Activated B cell treated with CpG ODN at 0.5 μM for 24 hours (primary cell): Measurements from ENCODE around the gene C2CD3. TPM values are rescaled to one million over a fixed set of nuclear protein-coding genes. Genes with fewer than 3 reads are reported as not detected.
A peak's percentile ranks its signal among the peaks of the same experiment; 100 is the strongest.

ENCODE experiments used
- ATAC-seq: fragments of 200-7000 bp; cut with Tn5 transposase; one replicate; pipeline ENCODE4 v1.10.0; 2021; ENCODE audit warnings: low read depth, mild to moderate bottlenecking, moderate library complexity
- CTCF ChIA-PET: fragments of 350-600 bp; sonication (Branson Sonifier 250); formaldehyde crosslinking; loops from one replicate; lab custom pipeline; 2021; ENCODE audit warnings: antibody characterized with exemption; lab: Charles Lee
- POLR2A ChIA-PET: fragments of 350-600 bp; sonication (Branson Sonifier 250); formaldehyde crosslinking; loops from one replicate; lab custom pipeline; 2021; ENCODE audit warnings: antibody characterized with exemption; lab: Charles Lee
- DNase-seq: peaks from one replicate; pipeline ENCODE4 v3.0.0; 2022
- H3K27ac Mint-ChIP-seq: one replicate; pipeline ENCODE4 v1.8.0; 2020; ENCODE audit warnings: mixed read lengths
- H3K27me3 Mint-ChIP-seq: one replicate; pipeline ENCODE4 v1.8.0; 2021; ENCODE audit warnings: mixed read lengths
- H3K36me3 Mint-ChIP-seq: one replicate; pipeline ENCODE4 v1.8.0; 2021; ENCODE audit warnings: low read depth, mixed read lengths
- H3K4me1 Mint-ChIP-seq: one replicate; pipeline ENCODE4 v1.8.0; 2021; ENCODE audit warnings: mixed read lengths
- H3K4me3 Mint-ChIP-seq: one replicate; pipeline ENCODE4 v1.8.0; 2020; ENCODE audit warnings: mild to moderate bottlenecking, mixed read lengths
- H3K9me3 Mint-ChIP-seq: one replicate; pipeline ENCODE4 v1.8.0; 2020; ENCODE audit warnings: mixed read lengths
- intact Hi-C: fragments of 100-400 bp; cut with micrococcal nuclease; formaldehyde crosslinking; loops from one replicate; pipeline ENCODE4 v1.15.1; 2024
- total RNA-seq: library from RNA; stranded (reverse); gene quantifications from 2 replicates; pipeline ENCODE4 v1.2.3, GENCODE V29; 2022
- TF ChIP-seq, protein P1 (sequence below): fragments of 200-600 bp; IDR thresholded peaks from one replicate; pipeline ENCODE4 v1.8.0; 2022; ENCODE audit warnings: antibody characterized with exemption, mild to moderate bottlenecking

C2CD3 gene, protein sequence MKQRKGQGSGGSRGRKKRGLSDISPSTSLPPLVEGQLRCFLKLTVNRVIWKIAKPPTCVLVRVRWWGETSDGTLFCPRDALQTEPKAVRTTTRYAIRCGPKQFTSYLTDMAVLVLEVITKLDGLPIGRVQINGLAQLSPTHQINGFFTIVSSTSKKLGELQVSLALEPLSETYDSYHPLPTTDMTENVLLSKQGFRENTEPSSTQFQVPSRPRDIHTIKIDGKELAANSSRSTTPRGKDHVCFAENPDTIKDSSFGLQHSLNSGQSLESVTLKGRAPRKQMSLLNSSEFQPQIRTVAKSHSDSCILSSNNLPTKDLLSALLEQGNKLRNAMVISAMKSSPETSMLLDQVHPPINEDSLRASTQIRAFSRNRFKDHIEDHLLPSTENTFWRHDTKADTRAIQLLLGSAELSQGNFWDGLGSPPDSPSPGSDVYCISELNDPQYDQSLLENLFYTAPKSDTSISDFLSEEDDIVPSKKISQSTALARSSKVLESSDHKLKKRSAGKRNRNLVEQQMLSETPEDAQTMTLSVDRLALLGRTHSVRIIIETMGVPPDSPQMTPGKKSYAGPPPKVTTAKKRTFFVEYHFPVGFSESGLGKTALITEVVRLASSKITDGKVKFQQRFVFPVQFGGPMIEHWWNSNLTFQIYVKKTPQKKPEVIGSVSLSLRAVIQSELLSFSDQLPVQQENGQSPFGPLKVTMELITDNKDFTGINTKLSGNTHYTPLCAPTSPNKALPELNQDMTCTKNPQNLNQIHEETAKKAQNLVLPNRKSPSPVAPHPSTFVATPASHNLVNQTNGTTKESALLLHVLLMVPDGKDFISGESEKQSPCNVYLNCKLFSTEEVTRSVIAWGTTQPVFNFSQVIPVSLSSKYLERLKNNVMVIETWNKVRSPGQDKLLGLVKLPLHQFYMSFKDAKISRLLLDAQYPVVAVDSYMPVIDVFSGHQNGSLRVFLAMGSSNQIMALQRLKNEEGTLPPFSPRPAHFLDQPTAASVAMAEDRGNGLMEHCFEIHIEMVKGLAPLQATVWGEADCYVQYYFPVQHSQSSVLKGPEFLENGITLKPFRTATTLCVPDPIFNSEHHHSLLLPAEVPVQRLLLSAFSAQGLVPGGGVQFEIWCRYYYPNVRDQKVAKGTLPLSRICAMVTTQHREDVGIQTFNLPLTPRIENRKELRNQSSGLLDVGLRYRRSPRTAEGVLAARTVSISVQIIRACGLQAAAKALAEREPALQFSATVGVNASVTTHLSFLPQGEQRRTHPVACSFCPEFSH (N-terminal part only)
- total RNA-seq, result 36.2 and 50.3 TPM in 2 replicates

DNA sequence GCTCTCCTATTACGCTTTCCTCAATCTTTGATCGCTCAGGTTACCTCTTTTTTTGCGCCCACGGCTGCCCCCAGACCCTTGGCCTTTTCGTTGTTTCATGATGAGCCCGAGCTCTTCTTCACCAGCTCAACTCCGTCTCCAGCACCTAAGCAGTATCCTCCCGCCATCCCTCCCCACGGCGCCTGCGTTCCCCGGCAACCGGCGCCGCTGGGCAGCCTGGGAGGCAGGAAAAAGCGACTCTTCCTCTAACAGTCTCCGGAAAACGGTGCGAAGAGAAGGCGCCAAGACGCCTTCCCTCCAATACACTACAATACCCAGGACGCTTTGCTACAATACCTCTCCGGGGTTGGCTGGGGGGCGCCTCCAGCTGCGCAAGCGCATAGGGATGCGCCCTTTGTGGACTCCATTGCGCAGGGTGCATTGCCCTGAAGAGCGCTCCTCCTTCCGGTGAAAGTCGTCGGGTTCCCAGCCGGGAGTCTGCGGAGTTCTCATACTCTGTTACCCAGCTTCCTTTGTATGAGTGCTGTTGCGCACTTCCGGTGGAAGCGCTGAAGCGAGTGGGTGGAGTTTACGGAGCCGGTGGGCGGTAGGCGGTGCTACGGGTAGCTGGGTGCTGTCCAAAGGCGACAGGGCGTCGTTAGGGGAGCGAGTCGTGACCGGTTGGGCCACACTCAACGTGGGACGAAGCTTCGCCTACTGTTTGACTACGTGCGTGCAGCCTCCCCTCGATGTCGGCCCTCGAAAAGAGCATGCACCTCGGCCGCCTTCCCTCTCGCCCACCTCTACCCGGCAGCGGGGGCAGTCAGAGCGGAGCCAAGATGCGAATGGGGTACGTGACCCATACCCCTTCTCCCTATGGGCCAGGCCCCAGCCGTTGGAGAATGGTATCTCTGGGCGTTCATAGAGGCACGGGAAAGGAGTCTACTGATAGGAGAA is at the start of gene C2CD3, which contains the start of gene PPME1:
Gene C2CD3, minus strand, starts transcription at position 309 of the 936 bp plus-strand sequence. Its CDS starts 210 bp downstream, at position 99.
Gene PPME1, plus strand, starts transcription at position 596 of the 936 bp plus-strand sequence. Its CDS starts 133 bp downstream, at position 729.
- peak; percentile 93 for ATAC-seq
- TF ChIP-seq, protein P1, sequence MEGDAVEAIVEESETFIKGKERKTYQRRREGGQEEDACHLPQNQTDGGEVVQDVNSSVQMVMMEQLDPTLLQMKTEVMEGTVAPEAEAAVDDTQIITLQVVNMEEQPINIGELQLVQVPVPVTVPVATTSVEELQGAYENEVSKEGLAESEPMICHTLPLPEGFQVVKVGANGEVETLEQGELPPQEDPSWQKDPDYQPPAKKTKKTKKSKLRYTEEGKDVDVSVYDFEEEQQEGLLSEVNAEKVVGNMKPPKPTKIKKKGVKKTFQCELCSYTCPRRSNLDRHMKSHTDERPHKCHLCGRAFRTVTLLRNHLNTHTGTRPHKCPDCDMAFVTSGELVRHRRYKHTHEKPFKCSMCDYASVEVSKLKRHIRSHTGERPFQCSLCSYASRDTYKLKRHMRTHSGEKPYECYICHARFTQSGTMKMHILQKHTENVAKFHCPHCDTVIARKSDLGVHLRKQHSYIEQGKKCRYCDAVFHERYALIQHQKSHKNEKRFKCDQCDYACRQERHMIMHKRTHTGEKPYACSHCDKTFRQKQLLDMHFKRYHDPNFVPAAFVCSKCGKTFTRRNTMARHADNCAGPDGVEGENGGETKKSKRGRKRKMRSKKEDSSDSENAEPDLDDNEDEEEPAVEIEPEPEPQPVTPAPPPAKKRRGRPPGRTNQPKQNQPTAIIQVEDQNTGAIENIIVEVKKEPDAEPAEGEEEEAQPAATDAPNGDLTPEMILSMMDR, result no peak
- ChIA-PET POLR2A (interaction anchor here (0.6 to 2.8 kb wide), 13 partner anchors 85 to 1035 kb away, joined by 3 to 35 read pairs (median 4); partner anchors contain the start of genes LIPT2, MRPL48 and UCP2), CTCF (interaction anchor here (1.4 kb wide), 1 partner anchor 207 kb away, joined by 4 read pairs; no protein-coding TSS in a partner anchor)
- no peak within 1 kb of the TSS for H3K27ac Mint-ChIP-seq
- peaks cover 12% of the 10 kb centered on the region for H3K4me1 Mint-ChIP-seq
- peaks cover 24% of the 10 kb centered on the region for H3K36me3 Mint-ChIP-seq
- peak; percentile 94 for DNase-seq
- H3K9me3 Mint-ChIP-seq, result no peaks in the 10 kb centered on the region
- H3K4me3 Mint-ChIP-seq, result no peak within 1 kb of the TSS
- no peaks in the 10 kb centered on the region for H3K27me3 Mint-ChIP-seq
- intact Hi-C loops, result loop anchor here (1.0 to 2.0 kb wide), 6 partner anchors 191 to 410 kb away; partner anchors contain the start of genes COA4, PAAF1, PGM2L1 and RAB6A

DNA sequence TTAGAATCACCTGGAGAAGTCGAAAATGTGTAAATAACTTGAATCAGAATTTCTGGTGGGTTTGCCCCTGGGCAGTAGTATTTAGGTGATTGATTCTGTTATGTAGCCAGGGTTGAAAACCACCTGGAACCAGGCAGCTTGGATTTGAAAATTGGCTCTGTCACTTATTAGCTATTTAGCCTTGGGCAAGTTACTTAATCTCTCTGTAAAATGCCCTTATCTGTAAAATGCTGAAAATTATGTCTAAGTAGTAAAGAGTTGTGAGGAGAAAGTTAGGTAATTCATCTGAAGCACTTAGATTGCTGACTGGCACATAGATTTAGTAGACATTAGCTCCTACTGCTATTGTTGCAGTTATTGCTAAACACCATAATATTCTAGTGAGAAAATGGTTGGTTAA is 49.6 kb upstream of the C2CD3 start:
- ATAC-seq (no peak), DNase-seq (no peak)
- intact Hi-C loops, result no loop called here
- ChIA-PET POLR2A (no interaction called here), CTCF (no interaction called here)
- H3K4me3 Mint-ChIP-seq, result no peak overlapping the region
- TF ChIP-seq, protein P1, result no peak
- H3K27me3 Mint-ChIP-seq, result no peaks in the 10 kb centered on the region
- H3K36me3 Mint-ChIP-seq, result peaks cover 9% of the 10 kb centered on the region
- H3K4me1 Mint-ChIP-seq, result no peaks in the 10 kb centered on the region
- no peaks in the 10 kb centered on the region for H3K9me3 Mint-ChIP-seq
- no peak overlapping the region for H3K27ac Mint-ChIP-seq

DNA sequence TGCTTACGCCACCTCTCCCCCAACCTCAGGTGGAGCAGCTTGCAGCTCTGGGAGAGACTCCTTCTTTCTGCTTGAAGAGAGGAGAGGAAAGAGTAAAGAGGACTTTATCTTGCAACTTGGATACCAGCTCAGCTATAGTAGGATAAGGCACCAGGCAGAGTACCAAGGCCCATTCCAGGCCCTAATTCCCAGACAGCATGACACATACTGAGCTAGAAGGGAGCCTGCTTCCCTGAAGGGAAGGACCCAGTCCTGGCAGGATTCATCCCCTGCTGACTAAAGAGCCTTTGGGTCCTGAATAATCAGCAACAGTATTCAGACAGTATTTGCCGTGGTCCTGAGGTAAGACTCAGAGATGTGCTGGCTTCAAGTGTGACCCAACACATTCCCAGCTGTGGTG is 41.7 kb upstream of the C2CD3 start:
- Mint-ChIP-seq H3K27me3 (no peaks in the 10 kb centered on the region), H3K9me3 (peaks cover 6% of the 10 kb centered on the region), H3K36me3 (peaks cover 42% of the 10 kb centered on the region), H3K27ac (no peak overlapping the region), H3K4me1 (no peaks in the 10 kb centered on the region), H3K4me3 (no peak overlapping the region)
- ATAC-seq (no peak), DNase-seq (no peak)
- ChIA-PET POLR2A (no interaction called here), CTCF (interaction anchor here (1.5 kb wide), 1 partner anchor 43 kb away, joined by 3 read pairs; no protein-coding TSS in a partner anchor)
- TF ChIP-seq, protein P1, result no peak
- intact Hi-C loops, result no loop called here

DNA sequence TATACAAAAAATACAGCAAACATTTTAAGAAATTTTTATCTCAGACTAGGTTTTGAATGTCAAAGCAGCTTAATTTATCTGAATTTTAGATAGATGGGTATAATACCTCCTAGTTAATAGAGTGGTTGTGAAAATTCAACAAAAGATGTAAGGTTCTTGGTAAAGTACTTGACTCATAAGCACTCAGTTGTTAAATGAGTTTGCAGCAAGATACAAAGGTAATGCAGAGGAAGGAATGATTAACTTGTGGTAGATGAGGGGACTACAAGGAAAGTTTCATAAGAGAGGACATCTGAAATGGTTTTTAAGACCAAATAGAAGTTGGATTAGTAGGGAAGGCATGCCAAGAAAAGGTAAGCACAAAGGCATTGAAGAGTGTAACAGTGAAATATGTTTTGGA is 37.7 kb upstream of the C2CD3 start:
- Mint-ChIP-seq H3K36me3 (peaks cover 54% of the 10 kb centered on the region), H3K27me3 (no peaks in the 10 kb centered on the region), H3K4me1 (no peaks in the 10 kb centered on the region), H3K27ac (no peak overlapping the region), H3K4me3 (no peak overlapping the region), H3K9me3 (no peaks in the 10 kb centered on the region)
- intact Hi-C loops, result no loop called here
- ChIA-PET CTCF (no interaction called here), POLR2A (no interaction called here)
- ATAC-seq, result no peak
- TF ChIP-seq, protein P1, result no peak
- no peak for DNase-seq
